Ovary (tissue), 3 donors: ENCODE results near the gene TPK1.
"Not testable (repeated sequence)": the region's sequence is repeated elsewhere in the genome, so short reads cannot be mapped to it uniquely, and the experiment has no call there.

Experiments
- CTCF ChIP-seq, 3 donors: fragments of 450-650 bp in 2 of 3; fragments of 200-600 bp in 1 of 3; IDR thresholded peaks; one replicate each; pipeline versions ENCODE4 v1.5.1 to v1.8.0; 2016 to 2022; ENCODE audit warnings: antibody characterized with exemption in 3 of 3, mild to moderate bottlenecking in 1 of 3
- EP300 ChIP-seq: sonication (generic); formaldehyde crosslinking; IDR thresholded peaks from one replicate; pipeline ENCODE4 v1.6.1; 2017; ENCODE audit warnings: antibody characterized with exemption
- POLR2A ChIP-seq: fragments of 450-650 bp; IDR thresholded peaks from one replicate; pipeline ENCODE4 v1.6.1; 2017; ENCODE audit warnings: antibody characterized with exemption, mild to moderate bottlenecking, moderate library complexity
- donor health status: DM: no; HTN: no; CAD: no.

DNA sequence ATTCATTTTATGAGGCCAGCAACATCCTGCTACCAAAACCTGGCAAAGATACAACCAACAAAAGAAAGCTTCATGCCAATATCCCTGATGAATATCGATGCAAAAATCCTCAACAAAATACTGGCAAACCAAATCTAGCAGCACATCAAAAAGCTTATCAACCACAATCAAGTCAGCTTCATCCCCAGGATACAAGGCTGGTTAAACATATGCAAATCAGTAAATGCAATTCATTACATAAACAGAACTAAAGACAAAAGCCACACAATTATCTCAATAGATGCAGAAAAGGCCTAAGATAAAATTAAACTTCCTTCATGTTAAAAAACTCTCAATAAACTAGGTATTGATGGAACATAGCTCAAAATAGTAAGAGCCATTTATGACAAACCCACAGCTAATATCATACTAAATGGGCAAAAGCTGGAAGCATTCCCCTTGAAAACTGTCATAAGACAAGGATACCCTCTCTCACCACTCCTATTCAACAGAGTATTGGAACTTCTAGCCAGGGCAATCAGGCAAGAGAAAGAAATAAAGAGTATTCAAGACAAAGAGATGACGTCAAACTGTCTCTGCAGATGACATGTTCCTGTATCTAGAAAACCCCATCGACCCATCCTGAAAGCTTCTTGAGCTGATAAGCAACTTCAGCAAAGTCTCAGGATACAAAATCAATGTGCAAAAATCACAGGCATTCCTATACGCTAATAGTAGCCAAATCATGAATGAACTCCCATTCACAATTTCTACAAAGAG lies 35.0 kb downstream of the TPK1 start:
- not testable (repeated sequence) for TF ChIP-seq CTCF (IDR thresholded peaks at IDR 0.05); POLR2A; EP300
